ENCODE measurements around the gene ADGRL2. TPM values are rescaled to one million over a fixed set of nuclear protein-coding genes. Genes with fewer than 3 reads are reported as not detected.
A peak's percentile ranks its signal among the peaks of the same experiment; 100 is the strongest.

ADGRL2 gene
- total RNA-seq, 1 donor from 2014 or later: 70.8 TPM

DNA sequence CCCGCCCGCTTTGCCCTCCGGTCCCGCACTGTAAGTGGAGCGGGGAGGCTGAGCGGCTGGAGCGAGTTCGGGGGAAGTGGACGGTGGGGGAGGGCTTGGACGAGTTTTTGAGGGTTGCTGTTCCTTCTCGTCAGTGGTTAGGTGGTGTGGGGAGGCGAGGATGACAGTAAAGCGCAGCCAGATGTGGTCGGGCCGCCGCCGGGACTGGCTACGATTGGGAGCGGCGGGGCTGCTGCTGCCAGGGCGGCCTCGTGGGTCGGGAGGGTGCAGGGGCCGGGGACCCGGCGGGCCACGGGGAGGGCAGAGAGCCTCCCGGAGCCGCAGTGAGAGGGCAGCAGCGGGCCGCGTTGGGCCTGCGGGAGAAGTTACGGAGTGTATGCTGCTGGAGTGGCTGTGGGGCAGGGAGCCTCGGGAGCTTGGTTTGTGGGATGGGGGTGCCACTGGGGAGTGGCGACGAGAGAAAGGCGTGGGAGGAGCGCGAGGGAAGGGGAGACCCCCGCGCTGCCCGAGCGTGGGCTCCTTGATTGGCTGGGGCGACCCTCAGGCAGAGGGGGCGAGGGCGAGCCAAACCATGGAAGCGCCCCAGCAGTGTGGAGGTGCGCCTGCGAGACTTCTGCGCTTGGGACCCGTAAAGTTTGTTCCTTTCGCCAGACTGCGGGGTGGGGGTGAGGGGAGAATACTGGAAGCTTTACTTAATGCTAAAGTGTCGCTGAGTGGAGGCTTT, 2.1 kb downstream of the ADGRL2 start:
- H3K4me1 Mint-ChIP-seq (ENCODE audit: low read depth): peaks cover 42% of the 10 kb centered on the region
- H3K9me3 Mint-ChIP-seq (ENCODE audit: low read depth): no peaks in the 10 kb centered on the region
- no peaks in the 10 kb centered on the region for H3K27me3 Mint-ChIP-seq
- H3K4me3 Mint-ChIP-seq (ENCODE audit: low read depth): peak overlapping the region; percentile 87
- peak overlapping the region; percentile 84 for H3K27ac Mint-ChIP-seq
- no peaks in the 10 kb centered on the region for H3K36me3 Mint-ChIP-seq (ENCODE audit: insufficient read depth)
- peak; percentile 61 for DNase-seq (ENCODE audit: low spot score, unreplicated experiment)
- TF ChIP-seq, protein P1, sequence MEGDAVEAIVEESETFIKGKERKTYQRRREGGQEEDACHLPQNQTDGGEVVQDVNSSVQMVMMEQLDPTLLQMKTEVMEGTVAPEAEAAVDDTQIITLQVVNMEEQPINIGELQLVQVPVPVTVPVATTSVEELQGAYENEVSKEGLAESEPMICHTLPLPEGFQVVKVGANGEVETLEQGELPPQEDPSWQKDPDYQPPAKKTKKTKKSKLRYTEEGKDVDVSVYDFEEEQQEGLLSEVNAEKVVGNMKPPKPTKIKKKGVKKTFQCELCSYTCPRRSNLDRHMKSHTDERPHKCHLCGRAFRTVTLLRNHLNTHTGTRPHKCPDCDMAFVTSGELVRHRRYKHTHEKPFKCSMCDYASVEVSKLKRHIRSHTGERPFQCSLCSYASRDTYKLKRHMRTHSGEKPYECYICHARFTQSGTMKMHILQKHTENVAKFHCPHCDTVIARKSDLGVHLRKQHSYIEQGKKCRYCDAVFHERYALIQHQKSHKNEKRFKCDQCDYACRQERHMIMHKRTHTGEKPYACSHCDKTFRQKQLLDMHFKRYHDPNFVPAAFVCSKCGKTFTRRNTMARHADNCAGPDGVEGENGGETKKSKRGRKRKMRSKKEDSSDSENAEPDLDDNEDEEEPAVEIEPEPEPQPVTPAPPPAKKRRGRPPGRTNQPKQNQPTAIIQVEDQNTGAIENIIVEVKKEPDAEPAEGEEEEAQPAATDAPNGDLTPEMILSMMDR (IDR thresholded peaks at IDR 0.05; ENCODE audit: unreplicated experiment): peak; percentile 66

DNA sequence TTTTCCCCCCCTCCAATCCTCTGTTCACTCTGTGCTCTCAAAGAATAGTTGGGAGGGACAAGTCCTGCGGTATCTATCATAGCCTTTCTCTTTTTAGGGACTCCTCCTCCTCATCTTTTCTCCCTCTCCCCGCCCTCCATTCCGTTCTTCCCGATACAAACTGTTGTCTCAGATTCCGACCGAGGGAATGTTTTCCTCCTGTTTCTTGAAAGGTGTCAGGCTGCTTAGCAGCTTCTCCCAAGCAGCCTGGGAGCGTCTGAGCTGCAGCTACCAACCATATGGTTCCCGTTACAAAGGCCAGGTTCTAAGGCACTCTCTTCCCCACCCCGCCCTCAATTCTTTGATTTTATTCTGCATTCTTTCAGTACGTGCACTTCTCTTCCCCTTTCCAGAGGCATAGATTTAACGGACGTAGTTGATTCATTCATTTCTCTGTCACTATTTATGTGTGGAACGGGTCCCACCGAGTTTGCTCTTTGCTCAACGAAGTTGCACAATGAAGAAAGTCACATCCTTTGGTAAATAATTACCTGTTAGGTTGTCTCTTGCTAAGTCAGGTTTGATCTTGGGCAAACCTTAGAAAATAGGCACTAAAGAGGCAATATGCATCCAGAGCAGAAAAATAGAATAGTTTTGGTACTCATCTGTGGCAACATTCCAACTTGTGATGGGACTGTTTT, 2.8 kb downstream of the ADGRL2 start:
- Mint-ChIP-seq H3K4me3 (ENCODE audit: low read depth) (peak overlapping the region; percentile 87), H3K27me3 (no peaks in the 10 kb centered on the region), H3K4me1 (ENCODE audit: low read depth) (peaks cover 45% of the 10 kb centered on the region), H3K27ac (peak overlapping the region; percentile 84), H3K9me3 (ENCODE audit: low read depth) (no peaks in the 10 kb centered on the region), H3K36me3 (ENCODE audit: insufficient read depth) (no peaks in the 10 kb centered on the region)
- DNase-seq (ENCODE audit: low spot score, unreplicated experiment): no peak
- TF ChIP-seq, protein P1 (IDR thresholded peaks at IDR 0.05; ENCODE audit: unreplicated experiment): no peak

DNA sequence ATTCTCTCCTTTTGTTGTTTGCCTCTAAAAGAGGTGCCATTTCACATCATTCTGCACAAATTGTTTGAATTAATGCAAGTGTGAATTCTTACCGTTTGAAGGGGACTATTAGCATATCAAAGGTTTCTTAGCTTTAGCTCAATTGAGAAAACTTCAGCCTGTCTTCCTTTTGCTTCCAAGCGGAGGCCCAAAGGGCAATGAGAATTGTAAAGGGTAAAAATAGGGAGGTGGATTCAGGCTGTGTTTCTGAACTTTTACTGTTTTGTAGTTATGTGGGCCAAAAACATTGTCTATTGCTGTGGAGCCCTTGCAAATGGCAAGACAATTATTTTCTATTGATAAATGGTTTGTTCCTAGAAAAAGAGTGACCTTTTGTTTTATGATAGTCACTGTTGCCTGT, 3.6 kb downstream of the ADGRL2 start:
- Mint-ChIP-seq H3K4me3 (ENCODE audit: low read depth) (peak overlapping the region; percentile 87), H3K9me3 (ENCODE audit: low read depth) (no peaks in the 10 kb centered on the region), H3K4me1 (ENCODE audit: low read depth) (peaks cover 43% of the 10 kb centered on the region), H3K27me3 (no peaks in the 10 kb centered on the region), H3K36me3 (ENCODE audit: insufficient read depth) (no peaks in the 10 kb centered on the region), H3K27ac (no peak overlapping the region)
- TF ChIP-seq, protein P1 (IDR thresholded peaks at IDR 0.05; ENCODE audit: unreplicated experiment): no peak
- no peak for DNase-seq (ENCODE audit: low spot score, unreplicated experiment)

DNA sequence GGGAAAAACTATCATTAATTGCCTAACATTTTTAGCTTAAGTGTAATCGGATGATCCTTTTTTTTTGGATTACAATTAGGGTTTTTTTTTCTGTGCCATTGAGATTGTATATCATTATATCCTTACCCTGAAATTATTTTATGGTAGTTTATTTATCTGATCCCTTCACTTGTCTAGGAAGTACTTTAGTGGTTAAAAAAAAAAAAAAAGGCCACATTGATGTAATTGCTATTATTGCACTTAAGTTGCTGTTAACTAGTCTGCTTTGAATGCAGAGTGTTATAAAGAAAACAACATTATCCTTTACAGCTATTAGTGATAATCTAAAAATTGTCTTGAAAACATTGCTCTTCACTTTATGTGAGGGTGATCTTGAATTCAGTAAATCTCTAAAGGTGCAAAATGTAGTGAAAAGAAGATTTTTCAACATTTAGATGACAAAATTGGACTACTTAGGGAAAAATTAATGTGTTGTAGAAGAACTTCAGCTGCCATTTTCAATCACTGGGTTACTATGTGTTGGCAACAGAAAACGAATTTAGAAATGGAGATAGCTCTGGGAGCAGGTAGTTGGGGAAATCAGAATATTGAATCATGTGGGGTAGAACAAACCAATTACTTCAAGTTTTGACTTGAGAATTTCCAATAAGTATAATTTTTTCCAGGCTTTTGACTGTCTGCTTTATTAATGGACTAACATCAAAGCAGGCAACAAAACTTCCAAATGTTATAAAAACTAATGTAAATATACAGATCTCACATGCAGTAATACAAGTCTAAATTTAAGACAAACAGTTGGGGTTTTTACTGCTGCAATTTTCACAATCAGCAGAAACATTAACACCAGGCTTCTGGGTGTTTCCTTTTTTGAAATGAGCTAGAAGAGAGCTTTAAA, 5.0 kb downstream of the ADGRL2 start:
- Mint-ChIP-seq H3K36me3 (ENCODE audit: insufficient read depth) (no peaks in the 10 kb centered on the region), H3K27ac (no peak overlapping the region), H3K9me3 (ENCODE audit: low read depth) (no peaks in the 10 kb centered on the region), H3K27me3 (no peaks in the 10 kb centered on the region), H3K4me3 (ENCODE audit: low read depth) (peak overlapping the region; percentile 32), H3K4me1 (ENCODE audit: low read depth) (peaks cover 48% of the 10 kb centered on the region)
- TF ChIP-seq, protein P1 (IDR thresholded peaks at IDR 0.05; ENCODE audit: unreplicated experiment): no peak
- DNase-seq (ENCODE audit: low spot score, unreplicated experiment): no peak

DNA sequence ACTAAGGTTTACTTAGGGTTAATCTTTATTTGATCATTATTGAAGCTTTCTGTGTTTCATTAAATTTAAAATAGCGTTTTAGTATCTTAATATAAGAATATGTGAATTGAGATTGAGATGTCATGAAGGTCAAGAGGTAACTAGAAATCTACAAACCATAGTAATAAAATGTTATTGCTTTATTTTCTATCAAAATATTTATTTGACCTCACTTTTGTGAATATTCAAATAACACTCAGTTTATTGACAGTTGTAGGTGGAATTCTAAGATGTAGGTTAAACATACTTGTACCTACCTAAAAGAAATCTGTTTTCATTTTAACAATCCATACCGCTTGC, 5.7 kb downstream of the ADGRL2 start:
- H3K27me3 Mint-ChIP-seq: no peaks in the 10 kb centered on the region
- H3K27ac Mint-ChIP-seq: no peak overlapping the region

More for the DNA sequence above, 5.7 kb downstream of the ADGRL2 start:
- H3K4me1 Mint-ChIP-seq (ENCODE audit: low read depth): peaks cover 54% of the 10 kb centered on the region
- DNase-seq (ENCODE audit: low spot score, unreplicated experiment): no peak
- TF ChIP-seq, protein P1 (IDR thresholded peaks at IDR 0.05; ENCODE audit: unreplicated experiment): no peak
- H3K4me3 Mint-ChIP-seq (ENCODE audit: low read depth): no peak overlapping the region
- H3K9me3 Mint-ChIP-seq (ENCODE audit: low read depth): no peaks in the 10 kb centered on the region
- no peaks in the 10 kb centered on the region for H3K36me3 Mint-ChIP-seq (ENCODE audit: insufficient read depth)
